Measurements from ENCODE around the gene NOVA2.
"Not testable (repeated sequence)": the region's sequence is repeated elsewhere in the genome, so short reads cannot be mapped to it uniquely, and the experiment has no call there.

GRCh38 chr19:45895983-45896599 lies 77.6 kb downstream of the NOVA2 start:
- not testable (repeated sequence) for TF ChIP-seq POLR2AphosphoS5 (IDR thresholded peaks at IDR 0.05; ENCODE audit: low read depth, low read length); SP1 (IDR thresholded peaks at IDR 0.05; ENCODE audit: low read depth); CTCF (IDR thresholded peaks at IDR 0.05 in 2 of 3, conservative IDR thresholded peaks at IDR 0.05 in 1 of 3; ENCODE audit: borderline replicate concordance in 1 of 3, insufficient read depth in 1 of 3, low read depth in 2 of 3, low read length in 2 of 3); SIN3A (IDR thresholded peaks at IDR 0.05; ENCODE audit: low read depth)
